H1 (cell line): ENCODE data around the gene CD14. TPM values are rescaled to one million over a fixed set of nuclear protein-coding genes. Genes with fewer than 3 reads are reported as not detected.
A peak's percentile ranks its signal among the peaks of the same experiment; 100 is the strongest.

Experiments
- CTCF ChIA-PET: fragments of 300-600 bp; sonication (Branson Sonifier 250); formaldehyde crosslinking; loops from one replicate; lab custom pipeline; 2021; ENCODE audit not compliant: partially characterized antibody; lab: Charles Lee
- POLR2A ChIA-PET: fragments of 300-600 bp; sonication (Branson Sonifier 250); formaldehyde crosslinking; loops from one replicate; lab custom pipeline; 2021; ENCODE audit warnings: inconsistent platforms; ENCODE audit not compliant: partially characterized antibody; lab: Charles Lee
- DNase-seq, 2 experiments: peaks; one replicate each; pipeline versions ENCODE4 v3.0.0 to v3.0.0-alpha.2; 2010 to 2022; ENCODE audit warnings: low spot score in 2 of 2, low read depth in 1 of 2, mixed read lengths in 1 of 2
- FAIRE-seq: peaks from 2 replicates; lab custom pipeline; 2011; peaks lifted over from hg19 to GRCh38; lab: Jason Lieb, UNC
- H2AFZ ChIP-seq: 2 replicates; pipeline ENCODE4 v1.8.1; 2012; ENCODE audit warnings: low read length, inconsistent platforms
- H2AK5ac ChIP-seq: 2 replicates; pipeline ENCODE4 v1.6.1; 2013; ENCODE audit warnings: low read depth, low read length
- H2BK120ac ChIP-seq: replicated peaks from 2 replicates; pipeline ENCODE3; 2013; ENCODE audit warnings: low read depth, low read length, inconsistent platforms
- H2BK12ac ChIP-seq: 2 replicates; pipeline ENCODE4 v1.6.1; 2013; ENCODE audit warnings: low read depth, low read length
- H2BK15ac ChIP-seq: 2 replicates; pipeline ENCODE4 v1.6.1; 2013; ENCODE audit warnings: low read length
- H2BK20ac ChIP-seq: 2 replicates; pipeline ENCODE4 v1.6.1; 2013; ENCODE audit warnings: low read length
- H2BK5ac ChIP-seq: 2 replicates; pipeline ENCODE4 v1.6.1; 2013; ENCODE audit warnings: low read depth, low read length
- H3K14ac ChIP-seq: 2 replicates; pipeline ENCODE4 v1.6.1; 2013; ENCODE audit warnings: inconsistent platforms; ENCODE audit not compliant: insufficient read length
- H3K18ac ChIP-seq: 2 replicates; pipeline ENCODE4 v1.6.1; 2013; ENCODE audit warnings: low read length; ENCODE audit errors: extremely low read depth
- H3K23ac ChIP-seq: 2 replicates; pipeline ENCODE4 v1.6.1; 2013; ENCODE audit warnings: inconsistent platforms; ENCODE audit not compliant: insufficient read length
- H3K23me2 ChIP-seq: 2 replicates; pipeline ENCODE4 v1.6.1; 2013; ENCODE audit warnings: low read depth, low read length
- H3K27ac ChIP-seq: 2 replicates; pipeline ENCODE4 v1.6.1; 2011; ENCODE audit warnings: low read depth, low read length, inconsistent platforms
- H3K27me3 ChIP-seq, 4 experiments: replicated peaks in 1 of 4; 1 replicate in 1 of 4; 2 replicates in 3 of 4; pipeline versions ENCODE4 v1.6.1 to v1.8.1; 2011 to 2013; ENCODE audit warnings: low read length in 3 of 4, mild to moderate bottlenecking in 3 of 4, inconsistent platforms in 2 of 4, mixed read lengths in 2 of 4, moderate library complexity in 1 of 4; ENCODE audit not compliant: control insufficient read depth in 3 of 4, insufficient read depth in 3 of 4; ENCODE audit errors: extremely low read depth in 1 of 4
- H3K36me3 ChIP-seq, 4 experiments: 2 replicates each; pipeline versions ENCODE4 v1.6.1 to v1.8.1; 2011 to 2013; ENCODE audit warnings: mild to moderate bottlenecking in 4 of 4, low read length in 3 of 4, moderate library complexity in 2 of 4, control low read depth in 1 of 4, inconsistent platforms in 1 of 4; ENCODE audit not compliant: insufficient read depth in 4 of 4, control insufficient read depth in 2 of 4
- H3K4ac ChIP-seq: replicated peaks from 2 replicates; pipeline ENCODE3; 2013; ENCODE audit warnings: low read length, low read depth, mixed read lengths, inconsistent platforms; ENCODE audit not compliant: insufficient read length
- H3K4me1 ChIP-seq, 4 experiments: replicated peaks in 1 of 4; 1 replicate in 1 of 4; 2 replicates in 3 of 4; pipeline versions ENCODE4 v1.6.1 to v1.8.1; 2011 to 2013; ENCODE audit warnings: low read length in 3 of 4, inconsistent platforms in 2 of 4, mixed read lengths in 1 of 4; ENCODE audit not compliant: insufficient read depth in 4 of 4, control insufficient read depth in 3 of 4
- H3K4me2 ChIP-seq, 2 experiments: 2 replicates each; pipeline versions ENCODE4 v1.6.1 to v1.8.1; 2011 to 2013; ENCODE audit warnings: low read depth in 2 of 2, low read length in 2 of 2, control low read depth in 1 of 2, inconsistent platforms in 1 of 2, mild to moderate bottlenecking in 1 of 2; ENCODE audit not compliant: insufficient read depth in 1 of 2
- H3K4me3 ChIP-seq, 4 experiments: fragments of 200-600, 300-600 bp in 1 of 4; sonication (generic), shearing (Covaris generic), sonication (Bioruptor Twin) in 1 of 4; 2 replicates each; pipeline versions ENCODE4 v1.5.1 to v1.8.1; 2011 to 2016; ENCODE audit warnings: low read length in 4 of 4, low read depth in 3 of 4, control low read depth in 2 of 4, inconsistent platforms in 2 of 4, mild to moderate bottlenecking in 2 of 4, mixed read lengths in 1 of 4, moderate library complexity in 1 of 4; ENCODE audit not compliant: insufficient read depth in 2 of 4; ENCODE audit errors: extremely low read depth in 1 of 4
- H3K56ac ChIP-seq: replicated peaks from 2 replicates; pipeline ENCODE3; 2013; ENCODE audit warnings: low read depth, mild to moderate bottlenecking, mixed read lengths, low read length, inconsistent platforms; ENCODE audit not compliant: insufficient read length
- H3K79me1 ChIP-seq: 2 replicates; pipeline ENCODE4 v1.6.1; 2013; ENCODE audit warnings: low read depth, low read length, control low read depth
- H3K79me2 ChIP-seq, 2 experiments: 2 replicates each; pipeline versions ENCODE4 v1.6.1 to v1.8.1; 2012 to 2013; ENCODE audit warnings: low read length in 2 of 2, mild to moderate bottlenecking in 2 of 2, inconsistent platforms in 1 of 2; ENCODE audit not compliant: insufficient read depth in 2 of 2, control insufficient read depth in 1 of 2
- H3K9ac ChIP-seq, 4 experiments: replicated peaks in 1 of 4; 1 replicate in 1 of 4; 2 replicates in 3 of 4; pipeline versions ENCODE4 v1.6.1 to v1.8.1; 2011 to 2013; ENCODE audit warnings: low read depth in 3 of 4, low read length in 3 of 4, control low read depth in 2 of 4, mild to moderate bottlenecking in 2 of 4, moderate library complexity in 2 of 4, inconsistent platforms in 1 of 4; ENCODE audit errors: extremely low read depth in 1 of 4
- H3K9me3 ChIP-seq, 2 experiments: 2 replicates each; pipeline versions ENCODE4 v1.6.1 to v1.8.1; 2012 to 2013; ENCODE audit warnings: mild to moderate bottlenecking in 2 of 2, moderate library complexity in 2 of 2, control low read depth in 1 of 2, inconsistent platforms in 1 of 2, low read depth in 1 of 2, low read length in 1 of 2, mixed read lengths in 1 of 2; ENCODE audit not compliant: insufficient read depth in 2 of 2
- H4K20me1 ChIP-seq, 2 experiments: replicated peaks in 1 of 2; 2 replicates each; pipeline versions ENCODE3 to v1.8.1; 2011 to 2013; ENCODE audit warnings: inconsistent platforms in 2 of 2, low read length in 2 of 2, mild to moderate bottlenecking in 1 of 2; ENCODE audit not compliant: insufficient read depth in 2 of 2, control insufficient read depth in 1 of 2
- H4K5ac ChIP-seq: 2 replicates; pipeline ENCODE4 v1.6.1; 2013; ENCODE audit warnings: low read length, low read depth, mixed read lengths, inconsistent platforms; ENCODE audit not compliant: insufficient read length
- H4K8ac ChIP-seq: 2 replicates; pipeline ENCODE4 v1.8.0; 2013; ENCODE audit warnings: mild to moderate bottlenecking, moderate library complexity, low read length, inconsistent platforms; ENCODE audit not compliant: insufficient read depth; ENCODE audit errors: extremely low read depth
- H4K91ac ChIP-seq: replicated peaks from 2 replicates; pipeline ENCODE3; 2013; ENCODE audit warnings: low read length, mixed read lengths, inconsistent platforms; ENCODE audit not compliant: insufficient read length
- CHD1 ChIP-seq: IDR thresholded peaks from 2 replicates; pipeline ENCODE4 v1.6.1; 2012; ENCODE audit warnings: low read depth, low read length, improper control_type of control experiment
- EGR1 ChIP-seq: IDR thresholded peaks from 2 replicates; pipeline ENCODE4 v1.6.1; 2011; ENCODE audit warnings: low read depth, low read length, borderline replicate concordance
- SP1 ChIP-seq: IDR thresholded peaks from 2 replicates; pipeline ENCODE4 v1.6.1; 2011; ENCODE audit warnings: low read depth, low read length
- WGBS, 2 experiments: shearing (Covaris generic) in 1 of 2; methylation state at CpG; one replicate each; pipeline versions ENCODE4 v1.1.6 to v1.1.7; 2013 to 2015; ENCODE audit warnings: low lambda C conversion rate in 2 of 2, mixed read lengths in 2 of 2, inconsistent platforms in 1 of 2, low coverage in 1 of 2, missing lambda C conversion rate in 1 of 2; ENCODE audit not compliant: insufficient replicate concordance in 2 of 2, insufficient coverage in 1 of 2, insufficient read length in 1 of 2; ENCODE audit errors: extremely low coverage in 1 of 2, missing lambda C conversion rate in 1 of 2; 5-methylcytosine and 5-hydroxymethylcytosine counted together
- polyA plus RNA-seq, 7 experiments: library from polyadenylated mRNA; depleted of rRNA in 3 of 7; stranded (reverse) in 5 of 7; unstranded in 2 of 7; fragments of >200 nt in 5 of 7; fragments of 200-250 nt in 2 of 7; gene quantifications; 1 replicate in 5 of 7; 2 replicates in 1 of 7; 4 replicates in 1 of 7; pipeline versions ENCODE4 v1.2.1 to v1.2.3, GENCODE V29; 2011 to 2013; ENCODE audit warnings: missing spikeins in 2 of 7, mixed read lengths in 2 of 7
- total RNA-seq: library from RNA; stranded (reverse); fragmentation: NEBNext Ultra II Directional; extraction: Animal tissue kit (Norgen Biotek cat#: 25700); gene quantifications from 2 replicates; pipeline ENCODE4 v1.2.1, GENCODE V29; 2021
- TF ChIP-seq, protein P1 (sequence below): IDR thresholded peaks from 2 replicates; pipeline ENCODE4 v1.6.1; 2012; ENCODE audit warnings: low read length, inconsistent platforms

CD14 gene
- total and polyA plus RNA-seq, 2 of the 8 experiments (the other 6 are each of a cell fraction or from before 2014, with no cell fraction given) = 0.15 TPM; not detected in 1

DNA sequence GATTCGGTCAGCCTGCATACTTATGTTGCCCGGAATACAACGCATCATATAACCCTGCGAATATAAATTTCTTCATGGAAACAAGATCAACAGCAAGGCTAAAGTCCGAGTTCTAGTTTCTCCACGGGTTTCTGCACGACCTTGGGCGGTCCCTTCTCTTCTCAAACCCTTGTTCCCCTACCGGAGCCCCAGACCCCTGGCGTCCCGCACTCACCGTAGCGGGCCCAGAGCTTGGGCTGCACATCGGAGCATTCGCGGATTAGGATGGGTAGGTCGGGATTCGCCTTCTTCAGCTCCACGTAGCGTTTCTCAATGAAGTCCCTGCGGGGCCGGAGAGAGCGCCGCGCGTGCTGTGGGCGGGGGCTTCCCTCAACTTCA, 14.1 kb upstream of the CD14 start:
- Histone ChIP-seq H3K4ac (no peak overlapping the region), H3K36me3 (peaks cover 12 to 42% (median 32%) of the 10 kb centered on the region in 4 experiments), H3K27ac (peak overlapping the region; percentile 26; the same call in 1 of the 2 replicates), H2BK20ac (no peak overlapping the region), H2BK15ac (no peak overlapping the region), H3K23me2 (peaks cover 5% of the 10 kb centered on the region; the same call in 1 of the 2 replicates), H3K4me3 (peak overlapping the region; percentile 63 to 86 (median 78)), H3K79me2 (peaks cover 5 to 18% of the 10 kb centered on the region in 2 experiments; a peak in 3 of 4 replicates), H3K9me3 (no peaks in the 10 kb centered on the region), H3K4me2 (peak overlapping the region; percentile 80 to 81), H2BK120ac (no peak overlapping the region), H3K27me3 (no peaks in the 10 kb centered on the region), H2AFZ (no peak overlapping the region), H4K5ac (no peak overlapping the region), H3K18ac (no peak overlapping the region), H4K20me1 (peaks cover 0 to 4% of the 10 kb centered on the region in 2 experiments), H3K14ac (no peak overlapping the region), H2BK5ac (no peak overlapping the region), H3K9ac (peak overlapping the region; percentile 65 to 86 (median 78)), H3K56ac (peak overlapping the region; percentile 22), H4K91ac (no peak overlapping the region), H3K79me1 (no peaks in the 10 kb centered on the region), H3K4me1 (peaks cover 0 to 4% (median 0%) of the 10 kb centered on the region in 4 experiments; a peak in 2 of 7 replicates), H3K23ac (no peak overlapping the region), H2AK5ac (no peak overlapping the region), H2BK12ac (no peak overlapping the region), H4K8ac (peak overlapping the region; percentile 90; the same call in 1 of the 2 replicates)
- FAIRE-seq (no peak), DNase-seq (no peak)
- WGBS, 2 experiments = 8% methylated on average over 27 of the region's 27 CpGs; no CpG with 5 or more reads in 1 of the 2 experiments
- ChIA-PET POLR2A (interaction anchor here (0.7 to 7.9 kb wide), 32 partner anchors 8 to 477 kb away, joined by 3 to 87 read pairs (median 5); partner anchors contain the start of genes APBB3, DND1, EIF4EBP3 and HARS1), CTCF (interaction anchor here (0.8 to 1.6 kb wide), 12 partner anchors 8 to 403 kb away, joined by 3 to 6 read pairs (median 4); partner anchors contain the start of genes HARS1 and HARS2)
- TF ChIP-seq EGR1 (no peak), SP1 (no peak), CHD1 (no peak)
- TF ChIP-seq, protein P1, sequence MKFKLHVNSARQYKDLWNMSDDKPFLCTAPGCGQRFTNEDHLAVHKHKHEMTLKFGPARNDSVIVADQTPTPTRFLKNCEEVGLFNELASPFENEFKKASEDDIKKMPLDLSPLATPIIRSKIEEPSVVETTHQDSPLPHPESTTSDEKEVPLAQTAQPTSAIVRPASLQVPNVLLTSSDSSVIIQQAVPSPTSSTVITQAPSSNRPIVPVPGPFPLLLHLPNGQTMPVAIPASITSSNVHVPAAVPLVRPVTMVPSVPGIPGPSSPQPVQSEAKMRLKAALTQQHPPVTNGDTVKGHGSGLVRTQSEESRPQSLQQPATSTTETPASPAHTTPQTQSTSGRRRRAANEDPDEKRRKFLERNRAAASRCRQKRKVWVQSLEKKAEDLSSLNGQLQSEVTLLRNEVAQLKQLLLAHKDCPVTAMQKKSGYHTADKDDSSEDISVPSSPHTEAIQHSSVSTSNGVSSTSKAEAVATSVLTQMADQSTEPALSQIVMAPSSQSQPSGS = no peak
